HEK293 (cell line): ENCODE measurements around the gene FOXN4.

Source experiments
- CTCF ChIA-PET: fragments of 350-600 bp; formaldehyde crosslinking; extraction: SDS; loops from one replicate; lab custom pipeline; 2021; ENCODE audit warnings: antibody characterized with exemption; lab: Yijun Ruan, JAX
- POLR2A ChIA-PET: fragments of 300-600 bp; formaldehyde crosslinking; extraction: SDS; loops from one replicate; lab custom pipeline; 2020; ENCODE audit warnings: antibody characterized with exemption, inconsistent platforms; lab: Yijun Ruan, JAX
- H3K27ac ChIP-seq: fragments of 200-500 bp; sonication (Bioruptor generic); 2 replicates; pipeline ENCODE4 v1.5.1; 2014; ENCODE audit warnings: low read depth, low read length, control low read depth, inconsistent platforms; ENCODE audit errors: extremely low read depth
- H3K36me3 ChIP-seq, 2 experiments: fragments of 200-500 bp in 1 of 2; sonication (Bioruptor generic) in 1 of 2; 1 replicate in 1 of 2; 2 replicates in 1 of 2; pipeline ENCODE4 v1.5.1; 2014 to 2017; ENCODE audit warnings: inconsistent platforms in 2 of 2, low read length in 2 of 2; ENCODE audit not compliant: control insufficient read depth in 2 of 2, insufficient read depth in 1 of 2
- H3K4me1 ChIP-seq: fragments of 200-500 bp; sonication (Bioruptor generic); 2 replicates; pipeline ENCODE4 v1.5.1; 2014; ENCODE audit warnings: mild to moderate bottlenecking, low read length, inconsistent platforms; ENCODE audit not compliant: control insufficient read depth, insufficient read depth
- H3K4me3 ChIP-seq: 2 replicates; pipeline ENCODE4 v1.5.1; 2011; ENCODE audit warnings: low read depth, mild to moderate bottlenecking, control low read depth, low read length, moderate library complexity
- H3K9me3 ChIP-seq: fragments of 200-500 bp; sonication (Bioruptor generic); 2 replicates; pipeline ENCODE4 v1.5.1; 2014; ENCODE audit warnings: low read depth, low read length, inconsistent platforms; ENCODE audit not compliant: control insufficient read depth, insufficient read depth
- GLI2 ChIP-seq: fragments of 450-650 bp; formaldehyde crosslinking; IDR thresholded peaks from 2 replicates; pipeline ENCODE4; 2017; ENCODE audit warnings: missing biosample characterization, missing genetic modification characterization, low read depth, borderline replicate concordance
- GLI4 ChIP-seq: fragments of 450-650 bp; formaldehyde crosslinking; IDR thresholded peaks from 2 replicates; pipeline ENCODE4 v1.5.1; 2016; ENCODE audit warnings: missing biosample characterization, missing genetic modification characterization
- OSR2 ChIP-seq: fragments of 450-650 bp; formaldehyde crosslinking; IDR thresholded peaks from 2 replicates; pipeline ENCODE4 v1.5.1; 2016; ENCODE audit warnings: missing biosample characterization, missing genetic modification characterization
- SETDB1 ChIP-seq: IDR thresholded peaks from one replicate; pipeline ENCODE4 v1.6.1; 2017; ENCODE audit warnings: mild to moderate bottlenecking, low read length, moderate library complexity, mixed read lengths; ENCODE audit not compliant: insufficient read length
- TRIM28 ChIP-seq: IDR thresholded peaks from 2 replicates; pipeline ENCODE4 v1.6.1; 2011; ENCODE audit warnings: low read length, control low read depth, borderline replicate concordance
- ZBTB8A ChIP-seq: fragments of 450-650 bp; formaldehyde crosslinking; IDR thresholded peaks from 2 replicates; pipeline ENCODE4 v1.5.1; 2016; ENCODE audit warnings: missing biosample characterization, missing genetic modification characterization
- ZNF146 ChIP-seq: fragments of 450-650 bp; formaldehyde crosslinking; IDR thresholded peaks from 2 replicates; pipeline ENCODE4 v1.5.1; 2016; ENCODE audit warnings: missing biosample characterization, missing genetic modification characterization
- ZNF157 ChIP-seq: fragments of 450-650 bp; formaldehyde crosslinking; IDR thresholded peaks from 2 replicates; pipeline ENCODE4 v1.5.1; 2016; ENCODE audit warnings: missing biosample characterization, missing genetic modification characterization
- ZNF211 ChIP-seq: fragments of 450-650 bp; formaldehyde crosslinking; IDR thresholded peaks from 2 replicates; pipeline ENCODE4 v1.5.1; 2016; ENCODE audit warnings: low read depth, missing biosample characterization, missing genetic modification characterization
- ZNF248 ChIP-seq: fragments of 450-650 bp; formaldehyde crosslinking; IDR thresholded peaks from 2 replicates; pipeline ENCODE4 v1.5.1; 2017; ENCODE audit warnings: missing biosample characterization, missing genetic modification characterization
- ZNF391 ChIP-seq: fragments of 450-650 bp; formaldehyde crosslinking; IDR thresholded peaks from 2 replicates; pipeline ENCODE4 v1.5.1; 2016; ENCODE audit warnings: low read depth, missing biosample characterization, missing genetic modification characterization, borderline replicate concordance
- ZNF433 ChIP-seq: fragments of 450-650 bp; formaldehyde crosslinking; IDR thresholded peaks from 2 replicates; pipeline ENCODE4 v1.5.1; 2016; ENCODE audit warnings: missing biosample characterization, missing genetic modification characterization, low read depth
- ZNF529 ChIP-seq: fragments of 450-650 bp; formaldehyde crosslinking; IDR thresholded peaks from 2 replicates; pipeline ENCODE4 v1.5.1; 2017; ENCODE audit warnings: missing genetic modification characterization, missing biosample characterization; ENCODE audit not compliant: insufficient replicate concordance
- ZNF610 ChIP-seq: fragments of 450-650 bp; formaldehyde crosslinking; IDR thresholded peaks from 2 replicates; pipeline ENCODE4 v1.5.1; 2016; ENCODE audit warnings: missing biosample characterization, missing genetic modification characterization, borderline replicate concordance
- ZNF654 ChIP-seq: fragments of 450-650 bp; formaldehyde crosslinking; IDR thresholded peaks from 2 replicates; pipeline ENCODE4 v1.5.1; 2016; ENCODE audit warnings: low read depth, missing biosample characterization, missing genetic modification characterization
- ZNF660 ChIP-seq: fragments of 450-650 bp; IDR thresholded peaks from 2 replicates; pipeline ENCODE4 v1.5.1; 2018; ENCODE audit warnings: missing biosample characterization, mild to moderate bottlenecking, missing genetic modification characterization
- ZNF776 ChIP-seq: fragments of 450-650 bp; formaldehyde crosslinking; IDR thresholded peaks from 2 replicates; pipeline ENCODE4 v1.5.0; 2017; ENCODE audit warnings: missing biosample characterization, missing genetic modification characterization, borderline replicate concordance
- TF ChIP-seq, protein P1 (sequence below): fragments of 450-650 bp; formaldehyde crosslinking; IDR thresholded peaks from 2 replicates; pipeline ENCODE4 v1.5.1; 2016; ENCODE audit warnings: missing biosample characterization, missing genetic modification characterization, borderline replicate concordance
- TF ChIP-seq, protein P2 (sequence below): fragments of 450-650 bp; formaldehyde crosslinking; IDR thresholded peaks from 2 replicates; pipeline ENCODE4 v1.5.1; 2016; ENCODE audit warnings: missing biosample characterization, missing genetic modification characterization

FOXN4 gene

DNA sequence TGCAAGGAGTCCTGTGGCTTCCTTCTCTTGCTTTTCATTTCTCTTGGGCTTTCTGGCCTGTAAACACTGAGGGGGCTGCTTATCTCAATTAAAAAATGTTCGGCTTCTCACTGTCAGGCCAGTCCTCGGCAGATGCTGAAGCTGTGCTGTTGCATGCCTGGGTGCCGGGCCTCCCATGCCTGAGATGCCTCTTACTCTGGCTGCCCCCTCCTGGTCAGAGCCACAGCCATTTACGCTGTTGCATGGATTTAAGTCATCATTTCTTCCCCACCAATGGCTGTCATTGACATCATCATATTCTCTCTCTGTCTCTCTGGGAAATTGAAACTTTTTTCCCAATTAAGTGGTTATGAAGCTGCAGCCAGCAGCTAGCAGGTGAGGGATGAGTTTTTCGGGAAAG, 53.7 kb downstream of the FOXN4 start:
- TF ChIP-seq GLI2 (tag by site-specific recombination) (no peak), ZNF654 (peak; percentile 7; the same call in 1 of the 2 replicates), ZNF776 (tag by site-specific recombination) (no peak), ZNF529 (tag by site-specific recombination) (no peak), ZNF248 (no peak)
- POLR2A ChIA-PET: no interaction called here

DNA sequence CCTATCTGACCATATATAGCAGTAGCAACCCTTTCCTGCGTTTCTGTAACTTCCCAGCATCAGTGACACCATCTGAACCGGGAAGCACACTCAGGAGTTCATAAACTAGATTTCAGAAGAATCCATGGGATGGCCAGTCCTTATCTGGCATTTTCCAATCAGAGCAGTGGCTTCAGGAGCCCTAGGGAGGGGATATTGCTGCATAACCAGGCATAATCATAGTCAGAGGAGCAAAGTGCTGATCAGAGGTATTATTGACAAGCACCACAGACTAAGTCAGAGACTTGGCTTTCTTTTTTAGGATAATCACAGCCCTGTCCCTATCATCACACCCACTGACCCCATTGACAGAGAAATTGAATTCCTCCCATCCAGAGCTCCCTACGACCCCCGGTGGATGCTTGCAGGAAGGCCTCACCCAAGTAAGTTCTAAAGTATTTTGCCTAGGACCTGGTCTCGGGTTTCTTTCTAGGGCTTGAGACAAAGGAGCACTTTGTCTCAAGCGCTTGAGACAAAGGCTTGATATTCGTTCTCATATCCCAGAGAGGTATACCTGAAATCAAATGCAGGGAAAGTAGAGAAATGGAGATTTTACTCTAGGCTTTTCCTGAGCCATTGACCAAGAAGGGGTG, 55.1 kb downstream of the FOXN4 start:
- Histone ChIP-seq H3K36me3 (peaks cover 0 to 14% of the 10 kb centered on the region in 2 experiments; a peak in 1 of 3 replicates), H3K4me3 (no peak overlapping the region), H3K9me3 (no peaks in the 10 kb centered on the region; the same call in 1 of the 2 replicates), H3K4me1 (peaks cover 10% of the 10 kb centered on the region), H3K27ac (no peak overlapping the region)
- TF ChIP-seq SETDB1 (peak; percentile 16), ZNF211 (tag by site-specific recombination) (no peak)
- ChIA-PET CTCF (interaction anchor here (0.7 to 1.3 kb wide), 2 partner anchors 10 kb away, joined by 3 to 6 read pairs; no protein-coding TSS in a partner anchor), POLR2A (interaction anchor here (0.6 kb wide), 1 partner anchor 126 kb away, joined by 7 read pairs; no protein-coding TSS in a partner anchor)

More for the DNA sequence above, 53.7 kb downstream of the FOXN4 start:
- CTCF ChIA-PET: interaction anchor here (0.6 to 1.3 kb wide), 2 partner anchors 9 to 13 kb away, joined by 4 to 6 read pairs; no protein-coding TSS in a partner anchor
- Histone ChIP-seq H3K9me3 (no peaks in the 10 kb centered on the region; the same call in 1 of the 2 replicates), H3K4me1 (peaks cover 8% of the 10 kb centered on the region), H3K27ac (no peak overlapping the region), H3K36me3 (peaks cover 0 to 14% of the 10 kb centered on the region in 2 experiments; a peak in 1 of 3 replicates), H3K4me3 (no peak overlapping the region)

DNA sequence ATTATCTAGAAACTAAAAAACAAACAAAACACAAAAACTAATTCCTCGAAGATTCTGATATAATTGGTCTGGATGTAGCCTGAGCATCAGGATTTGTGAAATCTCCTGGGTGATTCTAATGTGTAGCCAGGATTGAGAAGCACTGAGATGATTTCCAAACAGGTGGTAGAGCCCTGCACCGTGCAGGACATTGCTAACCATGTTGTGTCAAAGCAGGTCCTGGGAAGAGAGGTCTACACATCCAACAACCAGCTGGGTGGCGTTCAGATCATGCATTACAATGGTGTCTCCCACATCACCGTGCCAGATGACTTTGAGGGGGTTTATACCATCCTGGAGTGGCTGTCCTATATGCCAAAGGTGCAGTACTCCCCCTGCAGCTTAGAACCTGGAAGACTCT, 56.3 kb downstream of the FOXN4 start:
- Histone ChIP-seq H3K27ac (no peak overlapping the region), H3K4me3 (no peak overlapping the region), H3K9me3 (no peaks in the 10 kb centered on the region; the same call in 1 of the 2 replicates), H3K4me1 (peaks cover 10% of the 10 kb centered on the region), H3K36me3 (peaks cover 0 to 14% of the 10 kb centered on the region in 2 experiments; a peak in 1 of 3 replicates)
- CTCF ChIA-PET: interaction anchor here (1.0 kb wide), 1 partner anchor 141 kb away, joined by 5 read pairs; no protein-coding TSS in a partner anchor
- TF ChIP-seq GLI4 (tag by site-specific recombination): no peak
- TF ChIP-seq ZNF157 (tag by site-specific recombination): peak; percentile 97
- no peak for TF ChIP-seq TRIM28
- POLR2A ChIA-PET: interaction anchor here (0.6 kb wide), 1 partner anchor 98 kb away, joined by 3 read pairs; no protein-coding TSS in a partner anchor

DNA sequence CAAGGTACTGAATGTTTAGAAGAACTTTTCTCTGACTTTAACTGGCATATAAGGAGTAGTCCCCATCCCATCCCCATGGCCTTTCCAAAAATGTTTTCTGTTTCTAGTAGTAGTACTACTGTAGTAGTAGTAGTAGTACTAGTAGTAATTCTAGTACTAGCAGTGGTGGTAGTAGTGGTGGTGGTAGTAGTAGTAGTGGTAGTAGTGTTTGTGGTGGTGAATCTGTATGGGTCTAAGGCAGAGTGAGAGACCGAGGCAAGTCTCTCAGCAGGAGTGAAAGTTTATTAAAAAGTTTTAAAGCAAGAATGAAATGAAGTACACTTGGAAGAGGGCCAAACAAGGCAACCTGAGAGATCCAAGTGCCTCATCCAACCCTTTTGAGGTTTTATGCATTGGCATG, 58.6 kb downstream of the FOXN4 start:
- ChIA-PET CTCF (interaction anchor here (1.2 kb wide), 1 partner anchor 13 kb away, joined by 5 read pairs; no protein-coding TSS in a partner anchor), POLR2A (no interaction called here)
- Histone ChIP-seq H3K27ac (no peak overlapping the region), H3K36me3 (peaks cover 4 to 22% of the 10 kb centered on the region in 2 experiments; a peak in 2 of 3 replicates), H3K4me3 (no peak overlapping the region), H3K9me3 (no peaks in the 10 kb centered on the region; the same call in 1 of the 2 replicates), H3K4me1 (peaks cover 10% of the 10 kb centered on the region)
- TF ChIP-seq ZBTB8A (tag by site-specific recombination): peak; percentile 36; the same call in 1 of the 2 replicates
- TF ChIP-seq ZNF146 (tag by site-specific recombination): no peak
- TF ChIP-seq, protein P1, sequence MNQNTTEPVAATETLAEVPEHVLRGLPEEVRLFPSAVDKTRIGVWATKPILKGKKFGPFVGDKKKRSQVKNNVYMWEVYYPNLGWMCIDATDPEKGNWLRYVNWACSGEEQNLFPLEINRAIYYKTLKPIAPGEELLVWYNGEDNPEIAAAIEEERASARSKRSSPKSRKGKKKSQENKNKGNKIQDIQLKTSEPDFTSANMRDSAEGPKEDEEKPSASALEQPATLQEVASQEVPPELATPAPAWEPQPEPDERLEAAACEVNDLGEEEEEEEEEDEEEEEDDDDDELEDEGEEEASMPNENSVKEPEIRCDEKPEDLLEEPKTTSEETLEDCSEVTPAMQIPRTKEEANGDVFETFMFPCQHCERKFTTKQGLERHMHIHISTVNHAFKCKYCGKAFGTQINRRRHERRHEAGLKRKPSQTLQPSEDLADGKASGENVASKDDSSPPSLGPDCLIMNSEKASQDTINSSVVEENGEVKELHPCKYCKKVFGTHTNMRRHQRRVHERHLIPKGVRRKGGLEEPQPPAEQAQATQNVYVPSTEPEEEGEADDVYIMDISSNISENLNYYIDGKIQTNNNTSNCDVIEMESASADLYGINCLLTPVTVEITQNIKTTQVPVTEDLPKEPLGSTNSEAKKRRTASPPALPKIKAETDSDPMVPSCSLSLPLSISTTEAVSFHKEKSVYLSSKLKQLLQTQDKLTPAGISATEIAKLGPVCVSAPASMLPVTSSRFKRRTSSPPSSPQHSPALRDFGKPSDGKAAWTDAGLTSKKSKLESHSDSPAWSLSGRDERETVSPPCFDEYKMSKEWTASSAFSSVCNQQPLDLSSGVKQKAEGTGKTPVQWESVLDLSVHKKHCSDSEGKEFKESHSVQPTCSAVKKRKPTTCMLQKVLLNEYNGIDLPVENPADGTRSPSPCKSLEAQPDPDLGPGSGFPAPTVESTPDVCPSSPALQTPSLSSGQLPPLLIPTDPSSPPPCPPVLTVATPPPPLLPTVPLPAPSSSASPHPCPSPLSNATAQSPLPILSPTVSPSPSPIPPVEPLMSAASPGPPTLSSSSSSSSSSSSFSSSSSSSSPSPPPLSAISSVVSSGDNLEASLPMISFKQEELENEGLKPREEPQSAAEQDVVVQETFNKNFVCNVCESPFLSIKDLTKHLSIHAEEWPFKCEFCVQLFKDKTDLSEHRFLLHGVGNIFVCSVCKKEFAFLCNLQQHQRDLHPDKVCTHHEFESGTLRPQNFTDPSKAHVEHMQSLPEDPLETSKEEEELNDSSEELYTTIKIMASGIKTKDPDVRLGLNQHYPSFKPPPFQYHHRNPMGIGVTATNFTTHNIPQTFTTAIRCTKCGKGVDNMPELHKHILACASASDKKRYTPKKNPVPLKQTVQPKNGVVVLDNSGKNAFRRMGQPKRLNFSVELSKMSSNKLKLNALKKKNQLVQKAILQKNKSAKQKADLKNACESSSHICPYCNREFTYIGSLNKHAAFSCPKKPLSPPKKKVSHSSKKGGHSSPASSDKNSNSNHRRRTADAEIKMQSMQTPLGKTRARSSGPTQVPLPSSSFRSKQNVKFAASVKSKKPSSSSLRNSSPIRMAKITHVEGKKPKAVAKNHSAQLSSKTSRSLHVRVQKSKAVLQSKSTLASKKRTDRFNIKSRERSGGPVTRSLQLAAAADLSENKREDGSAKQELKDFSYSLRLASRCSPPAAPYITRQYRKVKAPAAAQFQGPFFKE: no peak
- TF ChIP-seq ZNF610: 0 out of 2 replicates have a peak, but pooled peaks have one; percentile 28
- no peak for TF ChIP-seq ZNF391
- TF ChIP-seq, protein P2, sequence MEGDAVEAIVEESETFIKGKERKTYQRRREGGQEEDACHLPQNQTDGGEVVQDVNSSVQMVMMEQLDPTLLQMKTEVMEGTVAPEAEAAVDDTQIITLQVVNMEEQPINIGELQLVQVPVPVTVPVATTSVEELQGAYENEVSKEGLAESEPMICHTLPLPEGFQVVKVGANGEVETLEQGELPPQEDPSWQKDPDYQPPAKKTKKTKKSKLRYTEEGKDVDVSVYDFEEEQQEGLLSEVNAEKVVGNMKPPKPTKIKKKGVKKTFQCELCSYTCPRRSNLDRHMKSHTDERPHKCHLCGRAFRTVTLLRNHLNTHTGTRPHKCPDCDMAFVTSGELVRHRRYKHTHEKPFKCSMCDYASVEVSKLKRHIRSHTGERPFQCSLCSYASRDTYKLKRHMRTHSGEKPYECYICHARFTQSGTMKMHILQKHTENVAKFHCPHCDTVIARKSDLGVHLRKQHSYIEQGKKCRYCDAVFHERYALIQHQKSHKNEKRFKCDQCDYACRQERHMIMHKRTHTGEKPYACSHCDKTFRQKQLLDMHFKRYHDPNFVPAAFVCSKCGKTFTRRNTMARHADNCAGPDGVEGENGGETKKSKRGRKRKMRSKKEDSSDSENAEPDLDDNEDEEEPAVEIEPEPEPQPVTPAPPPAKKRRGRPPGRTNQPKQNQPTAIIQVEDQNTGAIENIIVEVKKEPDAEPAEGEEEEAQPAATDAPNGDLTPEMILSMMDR (tag by site-specific recombination): no peak
- TF ChIP-seq OSR2 (tag by site-specific recombination): peak; percentile 90
- 0 out of 2 replicates have a peak, but pooled peaks have one; percentile 29 for TF ChIP-seq ZNF660 (tag by site-specific recombination)
- no peak for TF ChIP-seq ZNF433 (tag by site-specific recombination)
